Femur (tissue), 1 donor: ENCODE results near the gene POLR3E.

Source experiments
- DNase-seq: peaks from one replicate; pipeline ENCODE4 v3.0.0-alpha.2; 2017

Gene POLR3E

DNA sequence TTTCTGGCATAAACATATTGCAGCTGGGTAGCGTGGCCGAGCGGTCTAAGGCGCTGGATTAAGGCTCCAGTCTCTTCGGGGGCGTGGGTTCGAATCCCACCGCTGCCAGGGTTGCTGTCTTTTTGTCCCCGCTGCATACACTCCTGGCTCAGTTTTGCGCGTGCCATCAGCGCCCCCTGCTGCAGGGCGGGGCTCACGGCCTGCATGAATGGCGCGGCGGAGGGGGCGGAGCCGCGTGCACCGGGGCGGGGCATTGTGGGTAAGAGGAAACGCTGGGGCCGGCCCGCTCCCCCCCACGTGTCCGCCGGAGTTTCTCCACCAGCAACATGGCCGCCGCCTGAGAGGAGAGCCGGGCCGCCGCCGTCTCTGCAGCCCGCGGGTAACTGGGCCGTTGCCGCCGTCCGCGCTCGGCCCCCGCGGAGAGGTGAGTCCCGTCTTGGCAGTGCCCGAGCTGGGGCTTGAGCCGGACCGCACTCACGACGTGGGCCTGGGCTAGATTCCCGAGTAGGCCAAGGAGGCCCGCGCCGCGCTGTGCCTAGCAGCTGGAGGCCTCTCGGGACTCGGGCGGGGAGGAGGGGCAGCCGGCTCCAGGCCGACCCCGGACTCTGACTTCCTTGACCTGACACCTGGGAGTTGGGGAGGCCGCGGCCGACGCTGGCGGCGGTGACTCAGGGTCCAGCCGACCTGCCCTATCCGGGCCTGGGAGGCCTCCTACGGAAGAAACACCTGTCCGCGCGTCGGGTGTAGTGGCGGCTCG, at the start of gene POLR3E:
POLR3E (plus strand) TSS at position 296 of the 757 bp plus-strand sequence. CDS start 5,560 bp downstream, outside the sequence.
- DNase-seq, result peak; percentile 100

DNA sequence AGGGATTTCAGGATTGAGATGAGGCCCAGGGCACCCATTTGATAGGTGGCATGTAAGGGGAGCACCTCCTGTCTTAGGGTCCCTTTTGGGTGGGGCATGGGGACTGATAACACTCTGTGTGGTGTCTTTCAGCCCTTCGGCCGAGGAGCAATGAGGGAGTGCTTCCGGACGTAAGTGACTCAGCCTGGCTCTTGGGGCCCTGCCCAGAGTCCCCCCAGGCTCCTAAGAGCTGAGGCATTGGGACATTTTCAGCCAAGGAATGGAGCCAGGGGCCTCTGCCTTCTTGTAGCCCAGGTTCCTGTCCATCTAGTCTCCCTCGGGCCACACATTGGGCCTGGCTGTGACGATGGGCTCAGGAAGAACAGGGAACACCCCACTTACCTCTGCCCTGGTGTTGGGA, 46.7 kb upstream of the POLR3E start:
- no peak for DNase-seq

DNA sequence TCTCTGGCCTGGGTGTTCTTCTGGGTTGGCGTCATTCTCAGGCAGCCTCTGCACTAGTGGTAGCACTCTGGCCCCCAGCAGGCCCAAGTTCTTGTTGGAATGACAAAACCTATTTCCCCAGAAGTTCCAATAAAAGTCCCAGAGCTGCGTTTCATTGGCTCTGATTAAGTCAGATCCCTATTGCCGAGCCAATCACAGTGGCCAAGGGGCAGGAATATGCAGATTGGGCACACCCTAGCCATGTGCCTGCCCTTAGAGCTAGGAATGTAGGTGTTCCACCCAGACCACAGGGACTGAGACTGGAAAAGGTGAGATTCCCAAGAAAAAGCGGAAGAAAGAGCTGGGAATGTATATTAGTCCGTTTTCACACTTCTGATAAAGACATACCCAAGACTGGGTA, 44.9 kb upstream of the POLR3E start:
- DNase-seq, result no peak

DNA sequence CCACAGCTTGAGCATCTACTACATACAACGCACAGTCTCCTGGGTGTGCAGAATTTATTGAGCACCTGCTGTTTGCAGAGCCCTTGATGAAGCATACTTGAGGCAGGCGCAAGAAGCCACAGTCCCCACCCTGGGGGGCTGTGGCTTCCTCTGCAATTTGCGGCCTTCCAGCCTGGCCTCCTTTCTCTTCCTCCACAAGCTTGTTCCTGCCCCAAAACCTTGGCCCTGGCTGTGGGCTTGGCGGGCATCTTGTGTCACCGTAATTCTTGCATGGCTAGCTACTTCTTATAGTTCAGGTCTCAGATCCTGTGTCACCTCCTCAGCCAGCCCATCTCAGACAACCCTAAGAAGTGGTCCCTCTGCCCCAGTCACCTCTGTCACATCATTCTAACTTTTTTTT, 43.9 kb upstream of the POLR3E start:
- DNase-seq, result no peak

DNA sequence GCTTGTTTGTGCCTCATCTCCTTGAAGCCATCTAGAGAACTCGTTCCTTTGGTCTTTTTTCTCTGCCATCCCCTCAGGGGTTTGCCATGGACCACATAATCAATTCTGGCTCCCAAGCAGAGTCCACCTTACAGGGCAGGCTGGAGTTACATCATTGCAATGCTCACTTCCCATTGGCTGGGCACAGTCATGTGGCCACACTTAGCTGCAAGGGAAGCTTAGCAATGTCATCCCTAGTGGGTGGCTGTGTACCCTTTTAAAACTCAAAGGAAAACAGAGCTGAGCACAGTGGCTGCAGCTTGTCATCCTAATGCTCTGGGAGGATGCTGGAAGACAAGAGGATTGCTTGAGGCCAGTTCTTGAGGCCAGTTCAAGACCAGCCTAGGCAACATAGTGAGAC, 41.9 kb upstream of the POLR3E start:
- no peak for DNase-seq

DNA sequence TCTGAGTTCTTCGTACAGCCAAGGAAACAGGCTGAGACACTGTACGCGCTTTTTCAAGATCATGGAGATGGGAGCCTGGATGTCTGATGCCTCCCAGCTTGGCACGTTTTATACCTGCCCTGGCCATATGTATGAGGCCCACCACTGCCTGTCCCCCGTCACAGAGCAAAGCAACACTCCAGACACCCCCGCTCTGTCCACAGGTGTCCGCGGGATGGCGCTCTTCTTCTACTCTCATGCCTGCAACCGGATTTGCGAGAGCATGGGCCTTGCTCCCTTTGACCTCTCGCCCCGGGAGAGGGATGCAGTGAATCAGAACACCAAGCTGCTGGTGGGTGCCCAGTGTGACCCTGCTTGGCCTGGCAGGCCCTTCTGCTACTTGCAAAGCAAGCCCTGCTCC, 39.8 kb upstream of the POLR3E start:
- no peak for DNase-seq

DNA sequence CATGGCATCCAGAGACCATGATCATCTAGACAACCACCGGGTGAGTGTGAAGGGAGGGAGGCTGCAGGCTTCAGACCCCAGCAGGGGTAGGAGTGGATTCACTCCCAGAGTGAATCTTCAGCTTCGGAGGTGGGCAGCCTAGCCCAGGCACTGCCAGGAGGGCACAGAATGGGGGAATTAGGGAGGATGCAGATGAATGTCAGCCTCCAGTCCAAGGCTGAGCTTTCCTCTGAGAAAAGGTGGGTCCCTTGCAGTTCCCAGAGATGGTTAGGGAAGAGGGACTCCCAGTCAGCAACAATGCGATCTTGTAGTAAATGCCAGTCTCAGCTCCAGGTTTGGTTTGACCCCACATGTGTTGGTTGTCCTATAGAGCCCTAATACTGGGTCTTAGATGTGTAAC, 36.7 kb upstream of the POLR3E start:
- DNase-seq, result no peak

GRCh38 chr16:22262460-22262859, 34.7 kb upstream of the POLR3E start:
- DNase-seq, result no peak

DNA sequence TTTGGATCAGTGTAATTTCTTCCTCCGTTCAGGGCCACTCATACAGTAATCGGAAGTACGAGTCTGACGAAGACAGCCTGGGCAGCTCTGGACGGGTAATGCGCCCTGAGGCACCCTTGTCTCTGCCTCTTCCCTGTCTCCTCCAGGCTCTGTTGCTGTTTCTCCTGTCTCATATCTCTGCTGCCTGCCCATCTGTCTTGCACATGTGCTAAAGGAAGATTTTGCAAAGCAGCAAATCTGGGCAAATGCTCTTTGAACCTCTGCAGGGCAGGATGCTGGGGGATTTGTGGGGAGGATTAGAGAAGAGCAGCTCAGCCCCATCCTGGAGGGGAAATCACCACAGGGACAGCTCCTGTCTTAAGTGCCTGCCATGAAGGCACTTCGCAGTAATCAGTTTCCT, 32.4 kb upstream of the POLR3E start:
- no peak for DNase-seq

- DNase-seq, result no peak
Observed at GRCh38 chr16:22265351-22265750, 31.9 kb upstream of the POLR3E start.

DNA sequence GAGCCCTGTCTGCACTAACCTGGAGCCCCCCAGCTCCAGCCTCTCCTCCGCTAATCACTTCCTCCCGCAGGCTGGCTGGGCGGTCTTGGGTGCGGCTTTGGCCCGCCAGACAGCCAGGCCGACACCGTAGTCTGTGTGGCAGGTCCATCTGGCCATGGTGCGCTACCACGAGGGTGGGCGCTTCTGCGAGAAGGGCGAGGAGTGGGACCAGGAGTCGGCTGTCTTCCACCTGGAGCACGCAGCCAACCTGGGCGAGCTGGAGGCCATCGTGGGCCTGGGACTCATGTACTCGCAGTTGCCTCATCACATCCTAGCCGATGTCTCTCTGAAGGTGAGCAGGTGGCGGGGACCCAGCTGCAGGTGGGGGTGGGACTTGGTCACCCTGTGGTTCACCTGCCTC, 30.7 kb upstream of the POLR3E start:
- no peak for DNase-seq

GRCh38 chr16:22267764-22268163, 29.4 kb upstream of the POLR3E start:
- DNase-seq, result no peak

- DNase-seq, result no peak
Observed at GRCh38 chr16:22270525-22270924, 26.7 kb upstream of the POLR3E start.

- DNase-seq, result no peak
Observed at GRCh38 chr16:22272870-22273650, 24.1 kb upstream of the POLR3E start.

GRCh38 chr16:22274916-22275315, 22.3 kb upstream of the POLR3E start:
- DNase-seq, result no peak

GRCh38 chr16:22278441-22279230, 18.6 kb upstream of the POLR3E start:
- DNase-seq, result no peak

- DNase-seq, result no peak
Observed at GRCh38 chr16:22282254-22282892, 14.8 kb upstream of the POLR3E start.

- no peak for DNase-seq
Observed at GRCh38 chr16:22284637-22285036, 12.6 kb upstream of the POLR3E start.

- no peak for DNase-seq
Observed at GRCh38 chr16:22285080-22285479, 12.1 kb upstream of the POLR3E start.

GRCh38 chr16:22291020-22291419, 6.2 kb upstream of the POLR3E start:
- no peak for DNase-seq

DNA sequence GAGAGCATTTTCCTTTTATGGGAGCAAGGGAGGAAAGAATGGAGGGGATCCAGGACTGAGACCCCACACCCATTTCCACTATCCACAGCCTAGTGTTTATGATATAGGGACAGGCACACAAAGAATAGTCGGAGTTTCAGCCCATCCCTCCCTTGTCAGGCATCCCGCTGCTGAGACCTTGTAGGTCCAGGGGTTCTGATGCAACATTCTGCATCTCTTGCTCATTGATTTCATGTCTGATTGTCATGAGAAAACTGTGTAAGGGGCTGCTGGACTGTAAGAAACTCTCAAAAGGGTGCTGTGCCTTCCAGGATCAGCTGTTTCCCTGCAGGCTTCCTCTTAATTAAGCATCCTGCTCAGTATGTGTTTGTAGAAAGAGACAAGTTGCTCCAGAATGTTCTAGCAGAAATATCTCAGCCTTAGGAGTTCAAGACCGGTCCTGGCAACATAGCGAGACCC, 5.3 kb upstream of the POLR3E start:
- DNase-seq, result no peak

DNA sequence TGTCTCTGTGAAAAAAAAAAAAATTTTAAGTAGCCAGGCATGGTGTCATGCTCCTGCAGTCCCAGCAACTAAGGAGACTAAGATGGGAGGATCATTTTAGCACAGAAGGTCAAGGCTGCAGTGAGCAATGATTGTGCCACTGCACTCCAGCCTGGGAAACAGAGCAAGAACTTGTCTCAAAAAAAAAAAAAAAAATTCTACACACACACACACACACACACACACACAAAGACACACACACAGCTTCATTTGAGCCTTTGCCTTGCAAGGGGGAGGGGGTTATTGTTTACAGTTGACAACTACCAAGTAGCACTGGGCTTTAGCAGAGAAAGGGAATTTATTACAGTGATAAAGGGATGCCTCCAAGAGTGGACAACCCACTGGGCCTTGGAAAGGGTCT, 4.9 kb upstream of the POLR3E start:
- no peak for DNase-seq
